ENCODE measurements around the gene ZNF735. TPM values are rescaled to one million over a fixed set of nuclear protein-coding genes. Genes with fewer than 3 reads are reported as not detected.

Gene ZNF735
- total RNA-seq, 1 donor from 2014 or later, result not detected

Other genes starting within 250 kb of the ZNF735 start
- not detected for gene ZNF722, start 208.4 kb upstream of the ZNF735 start, total RNA-seq
- gene ZNF727, start 161.8 kb upstream of the ZNF735 start, total RNA-seq, result 1.4 TPM
- not detected for gene ZNF679, start 21.3 kb downstream of the ZNF735 start, total RNA-seq
- gene ZNF736, start 106.8 kb downstream of the ZNF735 start, total RNA-seq, result 6.8 TPM

Data from cardiac septum (tissue), 1 donor.